GM21619 (cell line): ENCODE measurements around the gene CACNA1F.
"Not testable (repeated sequence)": the region's sequence is repeated elsewhere in the genome, so short reads cannot be mapped to it uniquely, and the experiment has no call there.

Experiments
- ATAC-seq: cut with Tn5 transposase; IDR thresholded peaks from one replicate; pipeline ENCODE4 v1.9.1; 2021; ENCODE audit not compliant: unreplicated experiment

The CACNA1F gene

GRCh38 chrX:49177873-49178480 lies 55.2 kb downstream of the CACNA1F start:
- no peak for ATAC-seq

DNA sequence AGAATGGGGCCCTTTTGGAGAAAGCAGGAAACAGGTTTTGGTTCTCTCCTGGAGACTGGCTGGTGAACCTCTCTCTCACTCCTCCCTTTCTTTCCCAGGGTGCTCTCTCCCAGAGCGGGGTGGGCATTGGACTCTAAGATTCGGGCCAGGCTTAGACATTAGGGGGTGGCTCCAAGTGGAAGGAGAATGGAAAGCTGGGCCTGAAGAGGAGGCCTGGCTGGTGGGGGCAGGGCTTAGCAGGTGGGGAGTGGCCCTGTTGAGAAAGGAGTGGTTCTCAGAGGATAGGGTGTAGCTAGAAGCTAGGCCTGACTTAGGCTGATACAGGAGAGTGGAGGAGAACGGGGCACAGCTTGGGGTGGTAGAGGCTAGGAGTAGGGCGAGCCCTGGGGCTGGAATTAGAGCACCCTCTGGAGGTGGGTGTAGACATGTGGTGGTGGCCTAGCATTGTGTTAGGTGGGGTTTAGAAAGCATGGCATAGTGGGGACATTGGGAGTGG lies 55.8 kb downstream of the CACNA1F start:
- no peak for ATAC-seq

GRCh38 chrX:49176421-49177326 lies 56.5 kb downstream of the CACNA1F start:
- no peak for ATAC-seq

DNA sequence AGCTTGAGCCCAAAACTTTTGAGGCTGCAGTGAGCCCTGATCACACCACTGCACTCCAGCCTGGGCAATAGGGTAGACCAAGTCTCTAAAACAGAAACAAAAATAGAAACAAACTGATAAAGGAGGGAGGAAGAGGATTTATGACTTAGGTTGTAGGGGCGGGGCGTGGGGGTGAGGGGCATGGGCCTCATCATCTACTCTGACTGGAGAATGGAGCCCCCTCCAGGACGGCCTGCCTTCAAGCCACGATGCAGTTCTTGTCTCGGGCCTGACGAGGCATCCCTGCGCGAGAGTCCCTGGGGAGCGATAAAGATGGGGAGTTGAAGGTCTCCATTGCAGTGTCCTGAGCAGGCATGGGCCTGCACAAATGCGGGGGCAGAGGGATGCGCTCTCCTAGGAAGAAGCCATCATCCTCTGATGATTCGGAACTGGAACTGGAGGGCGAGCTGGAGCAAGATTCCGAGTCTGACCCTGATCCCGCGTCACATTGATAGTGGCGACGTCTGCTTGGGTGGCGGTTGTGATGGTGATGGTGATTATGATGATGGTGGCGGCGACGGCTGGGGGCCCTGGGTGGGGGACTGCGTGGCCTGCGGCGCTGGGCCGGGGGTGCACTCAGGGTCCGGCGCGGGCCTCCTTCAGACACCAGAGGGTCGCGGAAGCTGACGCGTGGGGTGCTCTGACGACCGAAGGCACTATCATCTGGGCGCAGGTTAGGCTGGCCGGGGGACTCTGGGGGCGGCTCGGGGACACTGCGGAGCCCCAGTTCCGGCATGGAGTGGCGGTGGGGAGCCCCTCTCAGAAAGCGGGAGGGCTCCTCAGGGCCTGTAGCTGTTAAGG lies 57.5 kb downstream of the CACNA1F start:
- no peak for ATAC-seq

DNA sequence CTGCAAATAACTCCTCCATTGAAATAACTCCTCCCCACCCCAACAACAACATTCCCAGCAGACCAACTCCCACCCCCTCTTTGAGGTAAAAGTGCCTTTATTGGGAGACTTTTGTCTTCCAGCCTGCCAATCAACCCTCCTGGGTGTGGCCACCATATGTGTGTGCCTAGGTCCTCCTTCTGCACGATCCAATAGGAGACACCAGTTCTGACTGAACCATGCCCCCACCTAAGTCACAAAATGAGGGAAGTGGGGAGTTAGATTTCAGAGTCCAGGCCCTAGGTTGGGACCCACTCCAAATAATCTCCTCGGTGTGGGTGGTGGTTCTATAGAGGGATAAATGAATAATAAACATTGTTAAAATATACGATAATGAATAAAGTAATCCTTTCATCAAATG lies 58.4 kb downstream of the CACNA1F start:
- ATAC-seq = no peak

DNA sequence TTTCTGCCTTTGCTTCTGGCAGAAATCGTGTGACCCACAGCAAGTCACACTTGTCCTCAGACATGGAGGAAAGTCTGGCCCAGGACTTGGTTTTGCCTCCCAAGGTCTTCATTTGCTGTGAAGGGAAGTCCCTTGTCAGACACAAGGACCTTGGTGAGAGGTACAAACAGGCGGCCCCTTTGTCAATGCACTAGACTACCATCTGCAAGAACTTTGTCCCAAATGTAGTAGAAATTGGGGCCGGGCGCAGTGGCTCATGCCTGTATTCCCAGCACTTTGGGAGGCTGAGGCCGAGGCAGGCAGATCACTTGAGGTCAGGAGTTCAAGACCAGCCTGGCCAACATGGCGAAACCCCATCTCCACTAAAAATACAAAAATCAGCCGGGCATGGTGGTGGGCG lies 59.6 kb downstream of the CACNA1F start:
- not testable (repeated sequence) for ATAC-seq

GRCh38 chrX:49172280-49172780 lies 60.8 kb downstream of the CACNA1F start:
- ATAC-seq = peak; percentile 68

- ATAC-seq = peak; percentile 31
Measured at GRCh38 chrX:49171752-49172279, 61.3 kb downstream of the CACNA1F start, which contains the start of gene PLP2. Gene PLP2, plus strand, starts transcription at chrX:49171898. Its CDS starts 103 bp downstream, at chrX:49172001.

DNA sequence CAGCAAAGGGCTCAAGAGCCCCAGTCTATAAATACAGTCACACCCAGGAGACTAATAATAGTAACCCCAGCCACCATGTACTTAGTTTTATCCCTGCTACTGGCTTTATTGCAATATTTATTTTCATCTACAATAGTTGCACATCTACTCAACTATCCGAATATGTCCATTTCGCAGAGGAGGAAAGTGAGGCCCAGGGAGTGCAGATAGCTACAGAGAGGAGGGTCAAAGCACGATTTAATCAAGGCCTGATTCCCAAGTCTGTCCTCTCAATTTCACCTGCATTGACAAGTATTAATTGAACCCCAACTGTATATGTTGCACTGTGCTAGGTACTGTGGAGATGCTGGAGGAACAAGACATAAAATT lies 65.4 kb downstream of the CACNA1F start:
- no peak for ATAC-seq

DNA sequence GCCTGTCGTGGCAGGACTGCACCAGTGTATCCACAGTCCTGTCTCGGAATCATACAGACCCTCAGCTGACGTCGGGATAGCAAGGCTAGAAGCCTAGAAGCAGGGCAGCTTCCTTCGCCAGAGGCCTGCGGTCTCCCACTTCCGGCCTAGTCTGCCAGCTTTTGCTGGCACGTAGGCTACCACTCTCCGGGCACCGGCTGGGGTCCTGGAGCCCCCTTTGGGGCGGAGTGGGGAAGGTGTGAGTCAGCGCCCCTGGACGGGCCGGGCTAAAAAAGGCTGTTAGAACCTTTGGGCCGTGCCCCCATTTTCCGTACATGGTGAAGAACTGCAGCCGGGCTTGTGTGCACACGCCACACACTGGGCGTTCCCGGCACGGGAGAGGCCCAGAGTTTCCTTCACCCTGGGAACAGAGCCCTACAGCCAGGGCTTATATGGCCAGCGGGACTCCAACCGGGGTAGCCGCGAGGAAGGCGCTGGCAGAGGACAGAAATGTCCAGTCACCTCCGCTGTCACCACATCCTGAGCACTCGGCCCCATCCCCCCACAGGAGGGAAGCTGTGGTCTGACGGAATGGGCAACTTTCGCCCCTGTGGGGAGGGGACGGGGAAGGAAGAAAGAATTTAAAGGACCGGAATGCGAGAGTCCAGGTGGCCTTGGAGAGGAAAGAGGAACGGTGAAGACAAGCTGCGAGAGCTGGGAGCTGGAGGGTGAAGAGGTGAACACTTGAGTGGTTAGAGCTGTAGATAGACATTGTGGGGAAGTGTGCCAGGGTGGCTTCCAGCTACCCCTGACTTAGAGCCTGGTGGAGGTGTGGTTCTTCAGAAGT lies 66.0 kb downstream of the CACNA1F start:
- ATAC-seq = peak; percentile 13

DNA sequence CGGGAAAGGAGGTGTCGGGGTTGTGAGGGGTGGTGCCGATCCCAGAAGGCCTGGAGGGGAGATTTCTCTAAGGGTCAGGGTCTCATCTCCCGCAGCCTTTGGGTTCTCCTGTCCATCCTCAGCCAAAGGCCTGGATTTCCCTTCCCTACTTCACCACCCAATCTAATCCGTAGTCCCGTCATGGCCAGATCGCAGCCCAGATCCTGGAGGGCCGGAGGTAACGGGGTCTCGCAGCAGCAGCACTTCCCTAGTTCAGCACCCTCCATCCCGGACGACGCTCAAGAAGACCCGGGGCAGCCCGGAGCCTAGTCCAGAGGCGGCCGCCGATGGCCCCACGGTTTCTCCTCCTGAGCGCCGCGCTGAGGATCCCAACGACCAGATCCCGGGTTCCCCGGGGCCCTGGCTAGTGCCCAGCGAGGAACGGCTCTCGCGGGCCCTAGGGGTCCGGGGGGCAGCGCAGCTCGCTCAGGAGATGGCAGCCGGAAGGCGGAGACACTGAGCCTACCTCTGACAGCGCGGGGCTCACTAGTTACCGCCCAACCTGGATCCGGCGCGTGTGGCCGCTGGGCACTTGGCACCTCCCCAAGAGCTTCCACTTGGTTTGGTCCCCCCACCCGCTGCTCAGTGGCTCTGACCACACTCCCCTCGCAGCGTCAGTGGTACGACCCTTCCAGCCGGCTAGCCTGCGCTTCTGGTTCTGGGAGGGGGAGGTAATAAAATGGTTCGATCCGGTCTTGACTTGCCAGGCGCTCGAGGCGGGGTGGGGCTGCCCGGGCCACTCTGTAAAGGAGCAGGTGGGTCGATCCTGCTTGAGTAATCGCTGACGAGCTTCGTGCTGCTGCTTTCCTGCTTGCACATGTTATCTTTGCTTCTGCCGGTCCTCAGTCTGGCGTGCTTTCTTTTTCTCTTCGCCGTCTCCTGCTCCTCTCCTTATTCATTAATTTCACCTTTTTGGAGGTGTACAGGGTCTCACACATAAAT lies 66.9 kb downstream of the CACNA1F start:
- ATAC-seq = peak; percentile 40

DNA sequence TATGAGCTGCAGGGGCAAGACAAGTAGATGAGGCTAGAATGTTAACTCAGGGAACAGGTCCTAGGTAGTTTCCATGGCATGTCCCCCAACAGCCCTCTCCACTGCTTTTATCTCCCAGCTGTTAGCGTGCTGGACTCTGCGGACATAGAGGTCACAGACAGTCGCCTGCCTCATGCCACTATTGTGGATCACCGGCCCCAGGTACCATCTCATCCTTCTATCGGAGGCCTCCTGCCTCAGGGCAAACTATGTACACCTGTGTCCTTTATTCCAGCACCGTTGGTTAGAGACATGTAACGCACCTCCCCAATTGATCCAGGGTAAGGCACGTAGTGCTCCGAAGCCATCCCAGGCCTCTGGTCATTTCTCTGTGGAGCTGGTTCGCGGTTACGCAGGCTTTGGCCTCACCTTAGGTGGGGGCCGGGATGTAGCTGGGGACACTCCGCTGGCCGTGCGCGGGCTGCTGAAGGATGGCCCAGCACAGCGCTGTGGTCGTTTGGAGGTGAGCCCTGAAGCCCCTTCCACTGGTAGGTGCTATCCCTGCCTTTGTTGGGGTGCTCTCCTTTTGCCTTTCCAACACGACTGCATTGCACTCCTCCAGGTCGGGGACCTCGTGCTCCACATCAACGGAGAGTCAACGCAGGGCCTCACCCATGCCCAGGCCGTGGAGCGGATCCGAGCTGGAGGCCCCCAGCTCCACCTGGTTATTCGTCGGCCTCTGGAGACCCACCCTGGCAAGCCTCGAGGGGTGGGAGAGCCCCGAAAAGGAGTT lies 68.4 kb downstream of the CACNA1F start:
- ATAC-seq = no peak

- ATAC-seq = peak; percentile 38
Measured at GRCh38 chrX:49163555-49164419, 69.4 kb downstream of the CACNA1F start.

- ATAC-seq = no peak
Measured at GRCh38 chrX:49162620-49163019, 70.5 kb downstream of the CACNA1F start, which contains the start of gene MAGIX. Gene MAGIX, plus strand, starts transcription at chrX:49162758. Its CDS starts 132 bp downstream, at chrX:49162890.

DNA sequence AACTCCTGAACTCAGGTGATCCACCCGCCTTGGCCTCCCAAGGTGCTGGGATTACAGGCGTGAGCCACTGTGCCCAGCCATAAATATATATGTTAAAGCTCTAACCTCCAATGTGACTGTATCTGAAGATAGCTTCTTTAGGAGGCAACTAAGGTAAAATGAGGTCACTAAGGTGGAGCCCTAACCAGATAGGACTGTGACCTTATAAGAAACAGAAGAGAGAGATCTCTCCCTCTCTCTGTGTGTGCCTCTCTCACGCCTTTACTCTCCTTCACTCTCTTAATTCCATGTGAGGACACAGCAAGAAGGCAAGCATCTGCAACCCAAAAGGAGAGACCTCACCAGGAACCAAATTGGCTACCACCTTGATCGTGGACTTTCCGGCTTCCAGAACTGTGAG lies 71.5 kb downstream of the CACNA1F start:
- no peak for ATAC-seq

DNA sequence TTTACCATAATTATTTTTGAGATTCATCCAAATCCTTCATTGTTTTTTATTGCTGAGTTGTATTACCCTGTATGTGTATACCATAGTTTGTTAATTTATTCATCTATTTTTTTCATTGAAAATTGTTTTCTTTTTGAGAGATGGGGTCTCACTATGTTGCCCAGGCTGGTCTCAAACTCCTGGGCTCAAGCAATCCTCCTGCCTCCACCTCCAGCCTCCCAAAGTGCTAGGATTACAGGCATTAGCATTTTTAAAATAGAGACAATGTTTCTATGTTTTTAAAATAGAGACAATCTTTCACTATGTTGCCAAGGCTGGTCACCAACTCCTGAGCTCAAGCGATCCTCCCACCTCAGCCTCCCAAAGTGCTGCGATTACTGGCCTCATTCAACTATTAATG lies 72.2 kb downstream of the CACNA1F start:
- ATAC-seq = no peak

DNA sequence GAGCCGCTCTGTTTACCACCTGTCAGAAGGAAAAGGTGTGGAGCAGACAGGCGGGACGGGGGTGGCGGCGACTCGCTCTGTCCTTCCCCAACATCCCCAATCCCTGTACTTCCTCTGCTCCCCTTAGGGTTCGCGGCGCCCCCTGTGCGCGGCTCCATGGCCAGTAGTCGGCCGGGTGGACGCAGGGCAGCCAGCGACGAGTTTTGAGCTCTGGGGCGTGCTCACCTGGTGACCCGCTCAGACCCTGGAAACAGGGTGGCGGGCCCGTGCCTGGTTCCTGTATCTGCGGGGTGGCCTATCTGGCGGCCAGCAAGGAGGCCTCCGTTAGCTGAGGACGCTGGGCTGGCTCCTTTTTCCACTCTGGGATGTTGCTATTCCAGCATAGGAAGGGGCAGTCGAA lies 75.9 kb downstream of the CACNA1F start:
- ATAC-seq = no peak
